Measurements from ENCODE around the gene SELENOM. TPM values are rescaled to one million over a fixed set of nuclear protein-coding genes. Genes with fewer than 3 reads are reported as not detected.

The SELENOM gene
- total and polyA plus RNA-seq, 4 donors = 40.2 to 85.1 (median 46.5) TPM

DNA sequence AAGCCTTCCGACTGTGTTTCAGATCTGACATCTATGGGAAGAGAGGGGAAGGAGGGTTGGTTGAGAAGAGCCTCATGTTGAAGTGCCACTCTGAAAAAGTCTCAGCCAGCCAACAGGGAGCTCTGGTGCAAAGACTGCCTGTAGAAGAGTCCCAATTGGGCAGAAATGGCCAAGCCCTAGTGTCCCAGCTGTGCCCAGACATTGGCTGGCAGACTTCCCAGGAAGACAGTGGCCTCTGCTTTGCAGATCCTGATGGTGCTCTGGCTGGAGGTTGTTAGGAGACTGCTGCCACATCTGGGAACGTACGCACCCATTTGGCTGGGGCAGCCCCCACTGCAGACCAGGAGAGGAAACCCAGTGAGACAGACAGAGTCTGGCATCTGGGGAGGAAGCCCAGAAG is 36.2 kb upstream of the SELENOM start:
- Histone ChIP-seq H3K27me3 (ENCODE audit: control insufficient read depth, insufficient read depth, low read length) (no peaks in the 10 kb centered on the region), H3K36me3 (ENCODE audit: control insufficient read depth, insufficient read depth, low read length) (no peaks in the 10 kb centered on the region), H3K4me3 (ENCODE audit: low read depth, low read length) (no peak overlapping the region), H3K4me1 (ENCODE audit: control insufficient read depth, insufficient read depth, low read length) (peaks cover 23% of the 10 kb centered on the region), H3K9me3 (ENCODE audit: control insufficient read depth, insufficient read depth, low read length) (no peaks in the 10 kb centered on the region), H3K27ac (ENCODE audit: low read depth, low read length) (no peak overlapping the region)
- 81% methylated on average over 3 of the region's 3 CpGs for WGBS (ENCODE audit: insufficient coverage)
- DNase-seq (ENCODE audit: low read depth in 4 of 6, low spot score in 6 of 6) = no peak

DNA sequence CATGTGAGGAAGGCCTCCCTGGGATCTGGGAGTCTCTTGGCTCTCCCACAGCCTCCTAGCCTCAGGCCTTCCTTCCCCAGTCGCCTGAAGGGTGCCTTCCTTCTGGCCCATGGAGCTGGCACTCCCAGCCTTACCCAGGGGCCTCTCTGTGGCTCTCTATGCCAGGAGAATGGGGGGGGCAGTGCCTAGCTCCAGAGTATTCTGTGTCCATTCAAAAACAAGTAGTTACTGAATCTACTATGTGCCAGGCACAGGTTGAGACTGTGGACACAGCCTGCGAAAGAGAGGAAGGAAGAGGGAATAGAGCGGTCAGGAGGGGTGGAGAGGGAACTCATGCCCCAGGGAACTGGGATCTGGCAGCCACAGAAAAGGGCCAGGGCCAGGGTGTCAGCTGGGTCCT is 35.7 kb upstream of the SELENOM start:
- Histone ChIP-seq H3K4me1 (ENCODE audit: control insufficient read depth, insufficient read depth, low read length) (peaks cover 23% of the 10 kb centered on the region), H3K4me3 (ENCODE audit: low read depth, low read length) (no peak overlapping the region), H3K9me3 (ENCODE audit: control insufficient read depth, insufficient read depth, low read length) (no peaks in the 10 kb centered on the region), H3K27me3 (ENCODE audit: control insufficient read depth, insufficient read depth, low read length) (no peaks in the 10 kb centered on the region), H3K27ac (ENCODE audit: low read depth, low read length) (no peak overlapping the region), H3K36me3 (ENCODE audit: control insufficient read depth, insufficient read depth, low read length) (no peaks in the 10 kb centered on the region)
- WGBS (ENCODE audit: insufficient coverage) = 63% methylated on average over 3 of the region's 3 CpGs
- no peak for DNase-seq (ENCODE audit: low read depth in 4 of 6, low spot score in 6 of 6)

DNA sequence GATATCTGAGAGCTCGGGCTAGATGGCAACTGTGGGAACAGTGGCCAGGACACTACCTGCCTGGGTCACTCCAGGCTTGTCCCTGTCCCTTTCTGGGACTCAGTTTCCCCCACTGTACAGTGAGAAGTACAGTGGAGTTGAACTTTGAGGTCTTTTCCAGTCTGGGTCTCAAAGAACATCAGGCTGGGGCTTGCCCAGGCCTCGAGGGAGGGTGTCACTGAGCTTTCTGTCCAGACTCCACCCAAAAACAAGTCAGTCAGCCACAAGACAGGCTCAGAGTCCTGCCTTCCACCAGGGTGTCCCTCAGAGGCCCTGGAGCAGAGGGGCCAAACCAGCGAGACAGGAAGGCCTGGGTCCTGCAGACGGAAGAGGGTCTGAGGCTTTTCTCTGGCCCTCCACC is 34.9 kb upstream of the SELENOM start:
- H3K9me3 ChIP-seq (ENCODE audit: control insufficient read depth, insufficient read depth, low read length) = no peaks in the 10 kb centered on the region
- WGBS (ENCODE audit: insufficient coverage) = 90% methylated on average over 3 of the region's 4 CpGs
- no peaks in the 10 kb centered on the region for H3K36me3 ChIP-seq (ENCODE audit: control insufficient read depth, insufficient read depth, low read length)
- H3K4me1 ChIP-seq (ENCODE audit: control insufficient read depth, insufficient read depth, low read length) = peaks cover 23% of the 10 kb centered on the region
- H3K27ac ChIP-seq (ENCODE audit: low read depth, low read length) = no peak overlapping the region
- no peak overlapping the region for H3K4me3 ChIP-seq (ENCODE audit: low read depth, low read length)
- DNase-seq (ENCODE audit: low read depth in 4 of 6, low spot score in 6 of 6) = no peak
- no peaks in the 10 kb centered on the region for H3K27me3 ChIP-seq (ENCODE audit: control insufficient read depth, insufficient read depth, low read length)

DNA sequence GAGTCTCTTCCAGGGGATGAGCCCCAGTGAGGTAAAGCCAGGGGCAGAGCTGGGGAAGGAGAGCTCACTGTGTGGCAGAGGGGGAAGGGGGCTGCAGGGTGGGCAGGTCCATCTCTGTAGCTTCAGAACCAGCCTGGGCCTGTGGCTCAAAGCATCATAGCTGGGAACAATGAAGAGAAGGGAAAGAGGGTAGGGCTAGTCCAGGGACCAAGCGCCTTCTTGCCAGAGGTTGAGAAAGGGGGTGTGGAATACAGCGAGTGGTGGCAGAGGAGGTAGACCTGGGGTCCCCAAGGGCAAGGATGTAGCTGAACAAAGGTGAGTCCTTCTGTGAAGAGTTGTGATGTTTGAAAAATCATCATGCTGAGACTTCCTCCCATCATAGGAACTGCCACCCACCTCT is 34.2 kb upstream of the SELENOM start:
- H3K4me3 ChIP-seq (ENCODE audit: low read depth, low read length) = no peak overlapping the region
- peaks cover 23% of the 10 kb centered on the region for H3K4me1 ChIP-seq (ENCODE audit: control insufficient read depth, insufficient read depth, low read length)
- H3K36me3 ChIP-seq (ENCODE audit: control insufficient read depth, insufficient read depth, low read length) = peaks cover 5% of the 10 kb centered on the region
- WGBS (ENCODE audit: insufficient coverage) = 100% methylated on average over 1 of the region's 2 CpGs
- no peaks in the 10 kb centered on the region for H3K9me3 ChIP-seq (ENCODE audit: control insufficient read depth, insufficient read depth, low read length)
- DNase-seq (ENCODE audit: low read depth in 4 of 6, low spot score in 6 of 6) = no peak
- H3K27me3 ChIP-seq (ENCODE audit: control insufficient read depth, insufficient read depth, low read length) = no peaks in the 10 kb centered on the region
- no peak overlapping the region for H3K27ac ChIP-seq (ENCODE audit: low read depth, low read length)

DNA sequence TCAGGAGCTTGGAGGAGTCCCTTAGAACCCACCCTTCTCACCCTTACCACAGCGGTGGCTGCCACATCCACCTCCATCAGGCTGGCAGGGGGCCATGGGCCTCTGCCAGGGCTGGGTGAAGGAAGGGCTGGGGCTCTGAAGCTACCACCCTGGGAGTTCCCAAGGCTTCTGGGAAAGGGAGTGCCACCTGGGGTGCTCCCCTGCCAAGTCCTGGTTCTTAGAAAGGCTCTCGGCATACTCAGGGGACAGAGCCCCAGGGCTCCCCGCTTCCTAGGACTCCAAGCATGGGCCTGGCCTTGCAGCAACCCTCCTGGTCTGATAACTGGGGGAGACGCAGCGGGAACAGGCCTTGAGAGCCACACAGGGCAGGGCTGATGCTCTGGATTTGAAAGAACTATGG is 33.4 kb upstream of the SELENOM start:
- no peak for DNase-seq (ENCODE audit: low read depth in 4 of 6, low spot score in 6 of 6)
- H3K4me1 ChIP-seq (ENCODE audit: control insufficient read depth, insufficient read depth, low read length) = peaks cover 23% of the 10 kb centered on the region
- no peaks in the 10 kb centered on the region for H3K9me3 ChIP-seq (ENCODE audit: control insufficient read depth, insufficient read depth, low read length)
- no peak overlapping the region for H3K4me3 ChIP-seq (ENCODE audit: low read depth, low read length)
- H3K36me3 ChIP-seq (ENCODE audit: control insufficient read depth, insufficient read depth, low read length) = peaks cover 5% of the 10 kb centered on the region
- WGBS (ENCODE audit: insufficient coverage) = 94% methylated on average over 4 of the region's 5 CpGs
- no peak overlapping the region for H3K27ac ChIP-seq (ENCODE audit: low read depth, low read length)
- no peaks in the 10 kb centered on the region for H3K27me3 ChIP-seq (ENCODE audit: control insufficient read depth, insufficient read depth, low read length)

DNA sequence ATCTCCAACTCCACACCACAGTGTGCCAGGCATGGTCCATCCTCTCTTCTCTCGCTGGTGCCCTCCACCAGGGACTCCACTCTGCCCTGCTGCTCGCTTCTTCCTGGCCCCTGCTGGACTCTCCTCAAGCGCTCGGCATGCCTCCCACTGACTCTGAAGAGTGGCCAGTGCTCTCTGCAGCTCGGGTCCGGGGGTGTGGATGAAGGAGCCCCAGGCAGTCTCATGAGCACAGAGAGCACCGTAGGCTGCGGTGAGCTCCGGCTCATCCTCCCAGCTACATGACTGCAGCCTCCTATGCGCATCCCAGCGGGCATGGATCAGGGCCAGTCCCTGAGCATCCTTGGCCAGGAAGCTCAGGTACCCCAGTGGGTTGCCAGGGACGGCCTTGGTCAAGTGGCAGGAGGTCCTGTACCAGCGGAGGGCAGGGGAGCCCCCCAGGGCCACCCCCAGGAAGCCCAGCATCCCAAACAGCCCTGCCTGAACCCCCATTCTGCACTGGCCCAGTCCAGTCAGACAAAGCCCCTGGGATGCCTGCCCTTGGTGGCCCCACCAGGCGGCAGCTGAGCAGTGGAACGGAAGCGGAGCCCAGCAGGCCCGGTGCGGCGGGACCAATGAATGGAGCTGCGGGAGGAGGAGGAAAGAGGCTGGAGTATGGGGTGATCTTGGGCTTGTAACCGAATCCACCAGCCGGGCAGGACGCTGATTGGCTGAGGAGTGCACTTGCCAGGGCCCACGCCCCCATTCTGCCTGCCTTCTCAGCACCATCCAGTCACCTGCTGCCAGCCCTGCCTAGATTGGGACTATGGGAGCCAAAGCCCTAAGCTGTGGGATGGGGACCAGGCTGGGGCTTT is 32.7 kb upstream of the SELENOM start, which contains the start of gene PLA2G3:
TSS of gene PLA2G3 (minus strand) at position 643 of the 851 bp plus-strand sequence. CDS start at position 489, 154 bp downstream.
- H3K27ac ChIP-seq (ENCODE audit: low read depth, low read length) = no peak within 1 kb of the TSS
- no peaks in the 10 kb centered on the region for H3K27me3 ChIP-seq (ENCODE audit: control insufficient read depth, insufficient read depth, low read length)
- DNase-seq (ENCODE audit: low read depth in 4 of 6, low spot score in 6 of 6) = peak in 2 of 6 donors; percentile 41 to 53
- H3K4me1 ChIP-seq (ENCODE audit: control insufficient read depth, insufficient read depth, low read length) = peaks cover 23% of the 10 kb centered on the region
- peaks cover 5% of the 10 kb centered on the region for H3K36me3 ChIP-seq (ENCODE audit: control insufficient read depth, insufficient read depth, low read length)
- 20% methylated on average over 23 of the region's 24 CpGs for WGBS (ENCODE audit: insufficient coverage)
- no peak within 1 kb of the TSS for H3K4me3 ChIP-seq (ENCODE audit: low read depth, low read length)
- no peaks in the 10 kb centered on the region for H3K9me3 ChIP-seq (ENCODE audit: control insufficient read depth, insufficient read depth, low read length)

DNA sequence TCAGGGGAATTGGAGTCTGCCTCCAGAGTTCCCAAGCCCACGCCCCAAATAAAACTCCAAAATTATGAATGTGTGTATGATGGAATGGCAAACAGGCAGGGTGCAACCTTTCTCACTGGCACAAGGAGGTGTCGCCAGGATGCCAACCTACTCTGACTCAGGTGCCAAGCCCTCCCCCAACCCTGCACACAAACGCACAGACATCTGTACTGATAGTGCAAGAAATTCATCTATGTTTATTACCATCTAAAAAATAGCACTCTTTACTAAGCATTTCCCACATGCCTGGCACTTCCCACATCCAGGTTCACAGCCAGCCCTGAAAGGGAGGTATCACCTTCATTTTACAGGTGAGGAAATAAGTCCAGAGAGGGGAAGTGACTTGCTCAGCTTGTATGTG is 31.7 kb upstream of the SELENOM start:
- Histone ChIP-seq H3K27me3 (ENCODE audit: control insufficient read depth, insufficient read depth, low read length) (no peaks in the 10 kb centered on the region), H3K36me3 (ENCODE audit: control insufficient read depth, insufficient read depth, low read length) (peaks cover 8% of the 10 kb centered on the region), H3K4me3 (ENCODE audit: low read depth, low read length) (no peak overlapping the region), H3K27ac (ENCODE audit: low read depth, low read length) (no peak overlapping the region), H3K4me1 (ENCODE audit: control insufficient read depth, insufficient read depth, low read length) (peaks cover 23% of the 10 kb centered on the region), H3K9me3 (ENCODE audit: control insufficient read depth, insufficient read depth, low read length) (no peaks in the 10 kb centered on the region)
- no peak for DNase-seq (ENCODE audit: low read depth in 4 of 6, low spot score in 6 of 6)
- 100% methylated on average over 1 of the region's 3 CpGs for whole genome bisulfite sequencing (ENCODE audit: insufficient coverage)

DNA sequence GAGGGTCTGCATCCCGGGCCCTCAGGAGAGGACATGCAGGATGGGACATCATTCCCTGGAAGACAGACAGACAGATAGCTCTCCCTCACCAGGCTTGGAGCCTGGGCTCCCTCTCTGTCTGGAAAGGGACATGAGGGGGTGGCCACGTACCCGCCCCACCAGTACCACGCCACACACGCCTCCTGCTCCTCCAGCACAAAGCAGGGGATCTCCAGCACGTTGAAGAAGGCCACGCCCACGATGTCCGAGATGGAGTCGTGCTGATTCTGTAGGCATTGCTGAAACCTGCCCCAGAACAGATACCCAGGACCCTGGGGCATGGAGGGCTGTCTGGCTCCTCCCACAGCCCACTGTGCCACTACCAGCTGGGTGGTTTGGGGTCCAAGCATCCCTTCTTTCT is 30.8 kb upstream of the SELENOM start:
- WGBS (ENCODE audit: insufficient coverage) = 80% methylated on average over 10 of the region's 10 CpGs
- H3K27me3 ChIP-seq (ENCODE audit: control insufficient read depth, insufficient read depth, low read length) = no peaks in the 10 kb centered on the region
- no peaks in the 10 kb centered on the region for H3K9me3 ChIP-seq (ENCODE audit: control insufficient read depth, insufficient read depth, low read length)
- peaks cover 13% of the 10 kb centered on the region for H3K36me3 ChIP-seq (ENCODE audit: control insufficient read depth, insufficient read depth, low read length)
- no peak for DNase-seq (ENCODE audit: low read depth in 4 of 6, low spot score in 6 of 6)
- H3K4me3 ChIP-seq (ENCODE audit: low read depth, low read length) = no peak overlapping the region
- no peak overlapping the region for H3K27ac ChIP-seq (ENCODE audit: low read depth, low read length)
- H3K4me1 ChIP-seq (ENCODE audit: control insufficient read depth, insufficient read depth, low read length) = peaks cover 18% of the 10 kb centered on the region

DNA sequence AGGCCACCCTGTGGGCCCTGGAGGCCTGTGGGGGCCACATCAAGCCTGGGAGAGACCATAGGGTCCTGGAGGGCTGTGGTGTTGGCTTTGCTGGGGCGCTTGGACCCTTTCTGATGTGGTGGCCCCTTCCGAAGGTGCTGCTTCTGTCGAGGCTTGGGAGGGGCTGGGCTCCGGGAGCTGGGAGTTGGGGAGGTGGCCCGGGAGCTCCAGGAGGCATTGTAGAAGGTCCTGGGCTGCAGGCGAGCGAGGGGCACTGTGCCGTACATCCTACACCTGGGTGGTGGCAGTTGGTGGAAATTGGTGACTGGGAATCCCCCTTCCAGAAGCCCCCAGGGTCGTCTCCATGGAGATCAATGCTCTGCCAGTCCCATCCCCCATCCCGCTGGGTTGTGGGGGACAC is 30.4 kb upstream of the SELENOM start:
- Histone ChIP-seq H3K4me3 (ENCODE audit: low read depth, low read length) (no peak overlapping the region), H3K9me3 (ENCODE audit: control insufficient read depth, insufficient read depth, low read length) (no peaks in the 10 kb centered on the region), H3K4me1 (ENCODE audit: control insufficient read depth, insufficient read depth, low read length) (peaks cover 14% of the 10 kb centered on the region), H3K27ac (ENCODE audit: low read depth, low read length) (no peak overlapping the region), H3K36me3 (ENCODE audit: control insufficient read depth, insufficient read depth, low read length) (peaks cover 16% of the 10 kb centered on the region), H3K27me3 (ENCODE audit: control insufficient read depth, insufficient read depth, low read length) (no peaks in the 10 kb centered on the region)
- 88% methylated on average over 8 of the region's 10 CpGs for WGBS (ENCODE audit: insufficient coverage)
- DNase-seq (ENCODE audit: low read depth in 4 of 6, low spot score in 6 of 6) = no peak

DNA sequence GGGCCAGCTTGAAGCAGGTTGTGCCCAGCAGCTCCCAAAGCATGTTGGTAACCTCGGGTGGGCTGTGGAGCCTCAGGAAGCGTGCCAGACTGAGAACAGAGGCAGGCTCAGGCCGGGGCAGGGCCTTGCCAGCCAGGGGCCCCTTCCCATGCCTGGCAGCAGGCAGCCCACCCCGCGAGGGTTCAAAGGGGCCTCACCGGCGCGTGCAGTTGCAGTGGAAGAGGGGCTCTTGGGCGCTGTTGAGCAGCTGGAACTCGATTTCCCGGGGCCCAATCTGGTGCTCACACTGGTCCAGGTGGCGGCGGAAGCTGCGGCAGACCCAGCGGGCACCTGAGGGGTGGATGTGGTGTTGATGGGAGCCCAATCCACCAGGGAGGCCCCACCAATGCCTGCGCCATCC is 29.3 kb upstream of the SELENOM start:
- no peak for DNase-seq (ENCODE audit: low read depth in 4 of 6, low spot score in 6 of 6)
- WGBS (ENCODE audit: insufficient coverage) = 90% methylated on average over 15 of the region's 16 CpGs

More for the DNA sequence above, 29.3 kb upstream of the SELENOM start:
- Histone ChIP-seq H3K4me3 (ENCODE audit: low read depth, low read length) (no peak overlapping the region), H3K9me3 (ENCODE audit: control insufficient read depth, insufficient read depth, low read length) (no peaks in the 10 kb centered on the region), H3K27ac (ENCODE audit: low read depth, low read length) (no peak overlapping the region), H3K4me1 (ENCODE audit: control insufficient read depth, insufficient read depth, low read length) (peaks cover 14% of the 10 kb centered on the region), H3K36me3 (ENCODE audit: control insufficient read depth, insufficient read depth, low read length) (peaks cover 16% of the 10 kb centered on the region), H3K27me3 (ENCODE audit: control insufficient read depth, insufficient read depth, low read length) (no peaks in the 10 kb centered on the region)
